ENCODE results near the gene HDDC3.

Gene HDDC3

GRCh38 chr15:90931828-90932659 lies at the start of gene HDDC3:
HDDC3 (minus strand) TSS chr15:90932549; CDS start chr15:90932540, 9 bp downstream.
- H3K4me3 ChIP-seq (ENCODE audit: low read depth, low read length), result peak within 1 kb of the TSS; percentile 91
- TF ChIP-seq CTCF (IDR thresholded peaks at IDR 0.05; ENCODE audit: borderline replicate concordance, insufficient read depth, low read depth, low read length), result peak; percentile 95

GRCh38 chr15:90982135-90982534 lies 49.8 kb upstream of the HDDC3 start:
- no peak for TF ChIP-seq CTCF (IDR thresholded peaks at IDR 0.05; ENCODE audit: borderline replicate concordance, insufficient read depth, low read depth, low read length)
- no peak overlapping the region for H3K4me3 ChIP-seq (ENCODE audit: low read depth, low read length)

GRCh38 chr15:90981681-90982080 lies 49.3 kb upstream of the HDDC3 start:
- no peak for TF ChIP-seq CTCF (IDR thresholded peaks at IDR 0.05; ENCODE audit: borderline replicate concordance, insufficient read depth, low read depth, low read length)
- no peak overlapping the region for H3K4me3 ChIP-seq (ENCODE audit: low read depth, low read length)

GRCh38 chr15:90979582-90979981 lies 47.2 kb upstream of the HDDC3 start:
- TF ChIP-seq CTCF (IDR thresholded peaks at IDR 0.05; ENCODE audit: borderline replicate concordance, insufficient read depth, low read depth, low read length), result no peak
- no peak overlapping the region for H3K4me3 ChIP-seq (ENCODE audit: low read depth, low read length)

- no peak for TF ChIP-seq CTCF (IDR thresholded peaks at IDR 0.05; ENCODE audit: borderline replicate concordance, insufficient read depth, low read depth, low read length)
- H3K4me3 ChIP-seq (ENCODE audit: low read depth, low read length), result no peak overlapping the region
These were observed 41.9 kb upstream of the HDDC3 start for GRCh38 chr15:90974216-90974615.

- no peak for TF ChIP-seq CTCF (IDR thresholded peaks at IDR 0.05; ENCODE audit: borderline replicate concordance, insufficient read depth, low read depth, low read length)
- no peak overlapping the region for H3K4me3 ChIP-seq (ENCODE audit: low read depth, low read length)
These were observed 39.8 kb upstream of the HDDC3 start for GRCh38 chr15:90972133-90972532.

- no peak overlapping the region for H3K4me3 ChIP-seq (ENCODE audit: low read depth, low read length)
- TF ChIP-seq CTCF (IDR thresholded peaks at IDR 0.05; ENCODE audit: borderline replicate concordance, insufficient read depth, low read depth, low read length), result no peak
These were observed 37.9 kb upstream of the HDDC3 start for GRCh38 chr15:90970274-90970673.
